Caco-2 (cell line): Measurements from ENCODE around the gene TFF1. TPM values are rescaled to one million over a fixed set of nuclear protein-coding genes. Genes with fewer than 3 reads are reported as not detected.

Source experiments
- BruUV-seq: library from RNA; stranded (reverse); fragments of 400-500 nt; replicated peaks from 2 replicates; lab custom pipeline; 2021; lab: Mats Ljungman, UMichigan
- CTCF ChIA-PET: fragments of 300-600 bp; sonication (Branson Sonifier 250); formaldehyde crosslinking; loops from one replicate; lab custom pipeline; 2022; ENCODE audit warnings: antibody characterized with exemption; lab: Charles Lee
- POLR2A ChIA-PET: fragments of 300-600 bp; sonication (Branson Sonifier 250); formaldehyde crosslinking; loops from one replicate; lab custom pipeline; 2022; ENCODE audit warnings: antibody characterized with exemption; lab: Charles Lee
- DNase-seq, 2 experiments: peaks; one replicate each; pipeline versions ENCODE4 v3.0.0 to v3.0.0-alpha.2; 2020 to 2022
- H3K27me3 ChIP-seq: replicated peaks from 2 replicates; pipeline ENCODE4 v1.6.0; 2011; ENCODE audit warnings: low read length; ENCODE audit not compliant: control insufficient read depth, insufficient read depth
- H3K36me3 ChIP-seq: 2 replicates; pipeline ENCODE4 v1.5.1; 2011; ENCODE audit warnings: low read length; ENCODE audit not compliant: control insufficient read depth, insufficient read depth
- H3K4me1 ChIP-seq: fragments of 250-450 bp; sonication (Bioruptor Pico); 2 replicates; pipeline ENCODE4 v1.5.1; 2020; ENCODE audit warnings: mild to moderate bottlenecking
- H3K4me3 ChIP-seq: 2 replicates; pipeline ENCODE4 v1.5.1; 2011; ENCODE audit warnings: low read depth, mild to moderate bottlenecking, control low read depth, low read length
- H3K9me3 ChIP-seq: fragments of 250-450 bp; sonication (Bioruptor Pico); 2 replicates; pipeline ENCODE4 v1.5.1; 2020; ENCODE audit warnings: mild to moderate bottlenecking, moderate library complexity
- H3K27ac Mint-ChIP-seq: one replicate; pipeline ENCODE4 v1.8.0; 2022; ENCODE audit warnings: mixed read lengths; ENCODE audit not compliant: unreplicated experiment
- H3K27me3 Mint-ChIP-seq: one replicate; pipeline ENCODE4 v1.8.0; 2022; ENCODE audit warnings: mixed read lengths; ENCODE audit not compliant: insufficient read depth, unreplicated experiment
- H3K36me3 Mint-ChIP-seq: one replicate; pipeline ENCODE4 v1.8.0; 2022; ENCODE audit warnings: mild to moderate bottlenecking, mixed read lengths; ENCODE audit not compliant: insufficient read depth, unreplicated experiment
- H3K4me1 Mint-ChIP-seq: one replicate; pipeline ENCODE4 v1.8.0; 2022; ENCODE audit warnings: low read depth, mixed read lengths; ENCODE audit not compliant: unreplicated experiment
- H3K4me3 Mint-ChIP-seq: one replicate; pipeline ENCODE4 v1.8.0; 2022; ENCODE audit warnings: mild to moderate bottlenecking, moderate library complexity, mixed read lengths; ENCODE audit not compliant: unreplicated experiment
- H3K9me3 Mint-ChIP-seq: one replicate; pipeline ENCODE4 v1.8.0; 2022; ENCODE audit warnings: mixed read lengths; ENCODE audit not compliant: unreplicated experiment
- intact Hi-C: fragments of 100-400 bp; cut with micrococcal nuclease; formaldehyde crosslinking; loops from one replicate; pipeline ENCODE4 v1.10.0; 2022; ENCODE audit not compliant: unreplicated experiment
- total RNA-seq: library from RNA; stranded (reverse); gene quantifications from 2 replicates; pipeline ENCODE4 v1.2.3, GENCODE V29; 2022
- TF ChIP-seq, protein P1 (sequence below), 2 experiments: fragments of 200-600 bp in 1 of 2; IDR thresholded peaks; 1 replicate in 1 of 2; 2 replicates in 1 of 2; pipeline versions ENCODE4 v1.5.1 to v1.8.0; 2011 to 2022; ENCODE audit warnings: antibody characterized with exemption in 1 of 2, control low read depth in 1 of 2, inconsistent platforms in 1 of 2, low read depth in 1 of 2, low read length in 1 of 2, mild to moderate bottlenecking in 1 of 2, moderate library complexity in 1 of 2; ENCODE audit not compliant: insufficient read depth in 1 of 2, severe bottlenecking in 1 of 2, unreplicated experiment in 1 of 2

Gene TFF1
- total RNA-seq, 1 experiment from 2014 or later, result 9.8 TPM

DNA sequence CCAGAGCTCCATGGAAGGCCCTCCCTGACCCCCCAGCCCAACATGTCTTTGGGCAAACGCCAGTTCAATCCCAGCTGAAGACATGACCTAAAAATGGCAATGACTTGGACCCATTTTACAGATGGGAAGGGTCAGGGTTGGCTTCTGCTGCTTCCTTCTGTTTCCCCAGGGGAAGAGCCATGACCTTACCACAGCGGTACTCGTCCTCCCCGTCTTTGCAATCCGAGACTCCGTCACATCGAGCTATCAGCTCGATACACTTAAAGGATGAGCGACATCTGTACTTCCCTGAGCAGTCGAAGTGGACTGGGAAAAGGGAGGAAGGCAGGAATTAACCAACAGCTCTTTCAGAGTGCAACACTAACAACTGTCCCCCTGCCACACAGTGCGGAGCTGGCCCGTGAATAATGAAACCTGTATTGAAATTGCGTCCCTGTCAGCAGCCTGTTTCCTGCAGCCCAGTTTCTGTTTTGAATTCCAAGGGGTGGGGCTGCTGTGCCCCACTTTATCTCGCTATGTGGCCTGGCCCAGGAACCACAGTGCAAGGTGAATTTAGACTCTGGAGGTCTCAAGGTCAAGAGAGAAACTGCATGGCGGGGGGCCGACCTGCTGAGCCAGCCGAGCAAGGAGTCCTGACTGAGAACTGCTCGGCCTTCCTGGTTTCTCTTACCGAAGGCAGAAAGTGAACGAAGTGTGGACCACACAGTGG, 22.6 kb upstream of the TFF1 start:
- Mint-ChIP-seq H3K27ac (no peak overlapping the region), H3K27me3 (no peaks in the 10 kb centered on the region), H3K4me1 (peaks cover 40% of the 10 kb centered on the region), H3K36me3 (peaks cover 4% of the 10 kb centered on the region), H3K9me3 (no peaks in the 10 kb centered on the region), H3K4me3 (no peak overlapping the region)
- BruUV-seq, result no TSS peak
- no peaks in the 10 kb centered on the region for H3K36me3 ChIP-seq
- H3K27me3 ChIP-seq, result no peaks in the 10 kb centered on the region
- no peak overlapping the region for H3K4me3 ChIP-seq
- TF ChIP-seq, protein P1, sequence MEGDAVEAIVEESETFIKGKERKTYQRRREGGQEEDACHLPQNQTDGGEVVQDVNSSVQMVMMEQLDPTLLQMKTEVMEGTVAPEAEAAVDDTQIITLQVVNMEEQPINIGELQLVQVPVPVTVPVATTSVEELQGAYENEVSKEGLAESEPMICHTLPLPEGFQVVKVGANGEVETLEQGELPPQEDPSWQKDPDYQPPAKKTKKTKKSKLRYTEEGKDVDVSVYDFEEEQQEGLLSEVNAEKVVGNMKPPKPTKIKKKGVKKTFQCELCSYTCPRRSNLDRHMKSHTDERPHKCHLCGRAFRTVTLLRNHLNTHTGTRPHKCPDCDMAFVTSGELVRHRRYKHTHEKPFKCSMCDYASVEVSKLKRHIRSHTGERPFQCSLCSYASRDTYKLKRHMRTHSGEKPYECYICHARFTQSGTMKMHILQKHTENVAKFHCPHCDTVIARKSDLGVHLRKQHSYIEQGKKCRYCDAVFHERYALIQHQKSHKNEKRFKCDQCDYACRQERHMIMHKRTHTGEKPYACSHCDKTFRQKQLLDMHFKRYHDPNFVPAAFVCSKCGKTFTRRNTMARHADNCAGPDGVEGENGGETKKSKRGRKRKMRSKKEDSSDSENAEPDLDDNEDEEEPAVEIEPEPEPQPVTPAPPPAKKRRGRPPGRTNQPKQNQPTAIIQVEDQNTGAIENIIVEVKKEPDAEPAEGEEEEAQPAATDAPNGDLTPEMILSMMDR (IDR thresholded peaks at IDR 0.05; ENCODE audit: insufficient read depth in 1 of 2, low read depth in 1 of 2, low read length in 1 of 2, severe bottlenecking in 1 of 2, unreplicated experiment in 1 of 2), result no peak
- ChIA-PET CTCF (no interaction called here), POLR2A (no interaction called here)
- intact Hi-C loops, result no loop called here
- H3K9me3 ChIP-seq, result no peaks in the 10 kb centered on the region
- H3K4me1 ChIP-seq, result peaks cover 18% of the 10 kb centered on the region
- DNase-seq, result peak in 1 of 2 experiments; percentile 51

DNA sequence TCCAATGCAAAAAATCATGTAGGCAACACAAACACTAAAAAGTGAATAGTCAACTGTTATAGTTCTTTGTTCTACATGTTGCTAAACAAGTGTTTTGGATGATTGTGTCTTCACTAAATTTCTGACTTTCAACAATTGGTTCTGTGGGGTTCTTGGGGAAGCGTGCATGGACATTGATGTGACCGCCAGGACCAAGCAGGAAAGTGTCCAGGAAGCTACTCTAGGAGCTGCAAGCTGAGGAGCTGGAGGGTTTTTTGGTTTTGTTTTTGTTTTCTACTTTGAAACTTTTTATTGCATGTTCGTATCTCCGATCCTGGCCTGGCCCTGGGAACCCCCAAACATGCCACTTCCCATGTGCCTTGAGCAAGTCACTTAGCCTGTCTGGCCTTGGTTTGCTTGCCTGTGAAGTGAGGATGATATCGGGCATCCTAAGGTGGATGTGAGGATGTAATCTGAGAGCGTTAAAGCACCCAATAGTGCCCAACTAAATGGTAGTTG, 21.6 kb upstream of the TFF1 start:
- DNase-seq, result peak in 1 of 2 experiments; percentile 1
- Mint-ChIP-seq H3K27ac (no peak overlapping the region), H3K36me3 (peaks cover 4% of the 10 kb centered on the region), H3K9me3 (no peaks in the 10 kb centered on the region), H3K27me3 (no peaks in the 10 kb centered on the region), H3K4me3 (no peak overlapping the region), H3K4me1 (peaks cover 40% of the 10 kb centered on the region)
- intact Hi-C loops, result no loop called here
- POLR2A ChIA-PET, result no interaction called here
- BruUV-seq, result no TSS peak
- Histone ChIP-seq H3K36me3 (no peaks in the 10 kb centered on the region), H3K9me3 (no peaks in the 10 kb centered on the region), H3K4me3 (no peak overlapping the region), H3K4me1 (peaks cover 18% of the 10 kb centered on the region), H3K27me3 (no peaks in the 10 kb centered on the region)
- CTCF ChIA-PET, result no interaction called here
- TF ChIP-seq, protein P1 (IDR thresholded peaks at IDR 0.05; ENCODE audit: insufficient read depth in 1 of 2, low read depth in 1 of 2, low read length in 1 of 2, severe bottlenecking in 1 of 2, unreplicated experiment in 1 of 2), result no peak

DNA sequence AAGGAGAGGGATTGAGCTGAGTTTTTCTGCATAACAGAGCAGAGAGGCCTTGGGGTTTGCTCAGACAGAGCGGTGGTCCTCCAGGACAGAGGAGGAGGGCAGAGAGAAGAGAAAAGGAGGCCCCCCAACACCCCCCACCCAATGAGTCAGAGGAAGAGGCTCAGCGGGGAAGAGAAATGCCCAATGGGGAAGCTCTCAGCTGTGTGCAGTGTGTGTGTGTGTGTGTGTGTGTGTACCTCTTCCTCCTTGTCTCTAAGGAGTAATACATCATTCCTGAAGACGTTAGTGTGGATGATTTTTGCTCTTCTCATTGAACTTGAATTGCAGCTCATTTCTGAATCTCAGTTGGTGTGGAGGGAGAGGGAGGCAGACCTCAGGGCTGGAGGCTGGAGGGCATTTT, 20.8 kb upstream of the TFF1 start:
- H3K4me1 ChIP-seq, result peaks cover 18% of the 10 kb centered on the region
- no peaks in the 10 kb centered on the region for H3K27me3 ChIP-seq
- H3K9me3 Mint-ChIP-seq, result no peaks in the 10 kb centered on the region
- H3K36me3 ChIP-seq, result no peaks in the 10 kb centered on the region
- H3K4me3 ChIP-seq, result no peak overlapping the region
- peaks cover 4% of the 10 kb centered on the region for H3K36me3 Mint-ChIP-seq
- intact Hi-C loops, result no loop called here
- peaks cover 37% of the 10 kb centered on the region for H3K4me1 Mint-ChIP-seq
- TF ChIP-seq, protein P1 (IDR thresholded peaks at IDR 0.05; ENCODE audit: insufficient read depth in 1 of 2, low read depth in 1 of 2, low read length in 1 of 2, severe bottlenecking in 1 of 2, unreplicated experiment in 1 of 2), result no peak
- ChIA-PET CTCF (no interaction called here), POLR2A (no interaction called here)
- no peak overlapping the region for H3K27ac Mint-ChIP-seq
- DNase-seq, result peak in 1 of 2 experiments; percentile 3
- no TSS peak for BruUV-seq
- no peak overlapping the region for H3K4me3 Mint-ChIP-seq
- no peaks in the 10 kb centered on the region for H3K27me3 Mint-ChIP-seq
- H3K9me3 ChIP-seq, result no peaks in the 10 kb centered on the region; the same call in 1 of the 2 replicates
